Transverse colon (tissue), 4 donors: ENCODE data around the gene BRICD5.

ENCODE experiments used
- EP300 ChIP-seq: sonication (generic); formaldehyde crosslinking; IDR thresholded peaks from one replicate; pipeline ENCODE4 v1.6.1; 2017; ENCODE audit warnings: antibody characterized with exemption, low read depth
- POLR2A ChIP-seq: fragments of 450-650 bp; IDR thresholded peaks from one replicate; pipeline ENCODE4 v1.6.1; 2016; ENCODE audit warnings: antibody characterized with exemption, mild to moderate bottlenecking, moderate library complexity
- POLR2AphosphoS5 ChIP-seq, 3 donors: sonication (generic); formaldehyde crosslinking; IDR thresholded peaks; one replicate each; pipeline ENCODE4 v1.6.1; 2016; ENCODE audit warnings: antibody characterized with exemption in 3 of 3
- TF ChIP-seq, protein P1 (sequence below), 5 experiments: fragments of 200-600 bp in 3 of 5; fragments of 450-650 bp in 2 of 5; sonication (generic) in 3 of 5; IDR thresholded peaks; 1 replicate in 2 of 5; 2 replicates in 3 of 5; pipeline ENCODE4 v1.5.1; 2016 to 2017; ENCODE audit warnings: antibody characterized with exemption in 5 of 5, inconsistent platforms in 3 of 5, mild to moderate bottlenecking in 2 of 5, moderate library complexity in 1 of 5

DNA sequence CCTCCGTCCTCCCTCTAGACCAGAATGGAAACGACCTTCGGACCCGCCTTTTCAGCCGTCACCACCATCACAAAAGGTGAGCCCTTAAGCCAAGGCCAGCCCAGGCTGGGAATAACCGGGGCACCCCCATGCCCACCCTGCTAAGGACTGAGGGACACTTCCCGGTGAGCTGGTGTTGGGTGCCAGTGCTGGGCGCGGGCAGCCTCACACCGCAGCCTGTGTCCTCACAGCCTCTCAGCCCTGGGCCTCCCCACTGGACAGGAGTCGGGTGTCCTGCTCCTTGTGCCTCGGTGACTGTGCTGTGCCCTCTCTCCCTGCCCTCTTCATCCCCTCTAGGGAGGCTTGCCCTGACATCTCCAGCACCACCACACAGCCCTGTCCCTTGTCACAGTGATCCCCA, 44.8 kb downstream of the BRICD5 start:
- TF ChIP-seq, protein P1, sequence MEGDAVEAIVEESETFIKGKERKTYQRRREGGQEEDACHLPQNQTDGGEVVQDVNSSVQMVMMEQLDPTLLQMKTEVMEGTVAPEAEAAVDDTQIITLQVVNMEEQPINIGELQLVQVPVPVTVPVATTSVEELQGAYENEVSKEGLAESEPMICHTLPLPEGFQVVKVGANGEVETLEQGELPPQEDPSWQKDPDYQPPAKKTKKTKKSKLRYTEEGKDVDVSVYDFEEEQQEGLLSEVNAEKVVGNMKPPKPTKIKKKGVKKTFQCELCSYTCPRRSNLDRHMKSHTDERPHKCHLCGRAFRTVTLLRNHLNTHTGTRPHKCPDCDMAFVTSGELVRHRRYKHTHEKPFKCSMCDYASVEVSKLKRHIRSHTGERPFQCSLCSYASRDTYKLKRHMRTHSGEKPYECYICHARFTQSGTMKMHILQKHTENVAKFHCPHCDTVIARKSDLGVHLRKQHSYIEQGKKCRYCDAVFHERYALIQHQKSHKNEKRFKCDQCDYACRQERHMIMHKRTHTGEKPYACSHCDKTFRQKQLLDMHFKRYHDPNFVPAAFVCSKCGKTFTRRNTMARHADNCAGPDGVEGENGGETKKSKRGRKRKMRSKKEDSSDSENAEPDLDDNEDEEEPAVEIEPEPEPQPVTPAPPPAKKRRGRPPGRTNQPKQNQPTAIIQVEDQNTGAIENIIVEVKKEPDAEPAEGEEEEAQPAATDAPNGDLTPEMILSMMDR (IDR thresholded peaks at IDR 0.05), result no peak
- TF ChIP-seq POLR2A (no peak), EP300 (no peak), POLR2AphosphoS5 (IDR thresholded peaks at IDR 0.05) (no peak)
